DMS153 (cell line): Measurements from ENCODE around the gene TAB3.
"Not testable (repeated sequence)": the region's sequence is repeated elsewhere in the genome, so short reads cannot be mapped to it uniquely, and the experiment has no call there.

Experiments used
- DNase-seq: peaks from one replicate; lab custom pipeline; 2025; lab: John Stamatoyannopoulos, UW

TAB3 gene

DNA sequence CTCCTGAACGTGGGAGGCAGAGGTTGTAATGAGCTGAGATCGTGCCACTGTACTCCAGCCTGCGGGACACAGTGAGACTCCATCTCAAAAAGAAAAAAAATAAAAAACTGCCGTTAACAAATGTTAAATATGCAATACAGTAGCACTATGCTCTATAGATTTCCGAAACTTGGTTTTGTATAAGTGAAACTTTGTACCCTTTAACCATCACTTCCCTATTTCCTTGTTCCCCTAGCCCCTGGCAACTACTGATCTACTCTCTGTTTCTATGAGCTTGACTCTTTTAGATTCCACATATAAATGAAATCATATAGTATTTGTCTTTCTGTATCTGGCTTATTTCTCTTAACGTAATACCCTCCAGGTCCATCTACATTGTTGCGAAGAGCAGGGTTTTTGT lies 74.1 kb downstream of the TAB3 start:
- no peak for DNase-seq

DNA sequence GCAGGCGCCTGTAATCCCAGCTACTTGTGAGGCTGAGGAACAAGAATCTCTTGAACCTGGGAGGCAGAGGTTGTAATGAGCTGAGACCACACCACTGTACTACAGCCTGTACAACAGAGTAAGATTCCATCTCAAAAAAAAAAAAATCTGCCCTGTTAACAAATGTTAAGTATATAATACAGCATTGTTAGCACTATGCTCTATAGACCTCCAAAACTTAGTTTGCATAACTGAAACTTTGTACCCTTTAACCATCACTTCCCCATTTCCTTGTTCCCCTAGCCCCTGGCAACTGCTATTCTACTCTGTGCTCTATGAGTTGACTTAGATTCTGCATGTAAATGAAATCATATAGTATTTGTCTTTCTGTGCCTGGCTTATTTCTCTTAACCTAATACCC lies 76.7 kb downstream of the TAB3 start:
- no peak for DNase-seq

DNA sequence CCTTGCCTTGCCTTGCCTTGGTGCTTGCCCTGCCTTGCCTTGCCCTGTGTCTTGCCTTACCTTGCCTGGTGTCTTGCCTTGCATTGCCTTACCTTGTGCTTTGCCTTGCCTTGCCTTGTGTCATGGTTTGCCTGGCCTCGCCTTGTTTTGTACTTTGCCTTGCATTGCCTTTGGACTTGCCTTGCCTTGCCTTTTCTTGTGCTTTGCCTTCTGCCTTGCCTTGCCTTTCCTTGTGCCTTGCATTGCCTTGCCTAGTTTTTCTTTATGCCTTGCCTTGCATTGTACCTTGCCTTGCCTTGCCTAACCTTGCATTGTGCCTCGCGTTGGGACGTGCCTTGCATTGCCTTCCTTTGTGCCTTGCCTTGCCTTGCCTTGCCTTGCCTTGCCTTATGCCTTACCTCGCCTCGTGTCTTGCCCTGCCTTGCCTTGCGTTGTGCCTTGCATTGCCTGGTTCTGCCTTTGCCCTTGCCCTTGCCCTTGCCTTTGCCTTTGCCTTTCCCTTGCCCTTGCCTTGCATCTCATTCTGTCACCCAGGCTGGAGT lies 82.8 kb downstream of the TAB3 start:
- no peak for DNase-seq

DNA sequence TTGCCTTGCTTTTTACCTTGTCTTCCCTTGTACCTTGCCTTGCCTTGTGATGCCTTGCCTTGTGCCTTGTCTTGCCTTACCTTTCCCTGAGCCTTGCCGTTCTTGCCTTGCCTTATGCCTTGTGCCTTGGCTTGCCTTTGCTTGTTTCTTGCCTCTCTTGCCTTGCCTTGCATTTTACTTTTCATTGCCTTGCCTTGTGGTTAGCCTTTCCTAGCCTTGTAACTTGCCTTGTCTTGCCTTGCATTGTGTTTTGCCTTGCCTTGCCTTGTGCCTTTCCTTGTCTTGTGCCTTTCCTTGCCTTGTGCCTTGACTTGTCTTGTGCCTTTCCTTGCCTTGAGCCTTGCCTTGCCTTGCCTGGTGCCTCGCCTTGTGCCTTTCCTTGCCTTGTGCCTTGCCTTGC lies 84.6 kb downstream of the TAB3 start:
- DNase-seq: no peak

DNA sequence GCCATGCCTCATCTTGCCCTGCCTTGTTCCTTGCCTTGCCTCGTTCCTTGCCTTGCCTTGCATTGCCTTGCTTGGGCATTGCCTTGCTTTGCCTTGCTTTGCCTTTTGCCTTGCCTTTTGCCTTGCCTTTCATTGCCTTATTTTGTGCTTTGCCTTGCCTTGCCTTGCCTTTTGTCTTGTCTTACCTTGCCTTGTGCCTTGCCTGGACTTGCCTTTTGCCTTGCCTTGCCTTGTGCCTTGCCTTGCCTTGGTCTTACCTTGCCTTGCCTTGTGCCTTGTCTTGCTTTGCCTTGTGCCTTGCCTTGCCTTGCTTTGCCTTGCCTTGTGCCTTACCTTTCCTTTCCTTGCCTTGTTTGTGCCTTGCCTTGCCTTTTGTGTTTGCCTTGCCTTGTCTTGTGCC lies 88.2 kb downstream of the TAB3 start:
- no peak for DNase-seq

DNA sequence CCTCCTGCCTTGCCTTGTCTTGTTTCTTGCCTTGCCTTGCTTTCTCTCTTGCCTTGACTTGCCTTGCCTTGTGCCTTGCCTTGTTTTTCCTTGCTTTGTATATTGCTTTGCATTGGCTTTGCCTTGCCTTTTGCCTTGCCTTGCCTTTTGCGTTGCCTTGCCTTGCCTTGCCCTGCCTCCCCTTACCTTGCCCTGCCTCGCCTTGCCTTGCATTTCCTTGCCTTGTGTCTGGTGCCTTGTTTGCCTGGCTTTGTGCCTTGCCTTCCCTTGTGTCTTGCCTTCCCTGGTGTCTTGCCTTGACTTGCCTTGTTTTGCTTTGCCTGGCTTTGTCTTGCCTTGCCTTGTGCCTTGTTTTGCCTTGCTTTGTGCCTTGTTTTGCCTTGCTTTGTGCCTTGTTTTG lies 89.7 kb downstream of the TAB3 start:
- DNase-seq: no peak

DNA sequence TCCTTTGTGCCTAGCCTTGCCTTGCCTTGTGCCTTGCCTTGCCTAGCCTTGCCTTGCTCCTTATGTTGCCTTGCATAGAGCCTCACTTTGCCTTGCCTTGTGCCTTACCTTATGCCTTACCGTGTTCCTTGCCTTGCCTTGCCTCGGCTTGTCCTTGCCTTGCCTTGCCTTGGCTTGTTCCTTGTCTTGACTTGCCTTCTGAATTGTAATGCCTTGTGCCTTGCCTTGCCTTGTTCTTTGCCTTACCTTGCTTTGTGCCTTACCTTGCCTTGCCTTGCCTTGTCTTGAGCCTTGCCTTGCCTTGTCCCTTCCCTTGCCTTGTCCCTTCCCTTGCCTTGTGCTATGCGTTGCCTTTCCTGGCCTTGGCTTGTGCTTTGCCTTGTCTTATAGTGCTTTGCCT lies 90.2 kb downstream of the TAB3 start:
- DNase-seq: no peak

DNA sequence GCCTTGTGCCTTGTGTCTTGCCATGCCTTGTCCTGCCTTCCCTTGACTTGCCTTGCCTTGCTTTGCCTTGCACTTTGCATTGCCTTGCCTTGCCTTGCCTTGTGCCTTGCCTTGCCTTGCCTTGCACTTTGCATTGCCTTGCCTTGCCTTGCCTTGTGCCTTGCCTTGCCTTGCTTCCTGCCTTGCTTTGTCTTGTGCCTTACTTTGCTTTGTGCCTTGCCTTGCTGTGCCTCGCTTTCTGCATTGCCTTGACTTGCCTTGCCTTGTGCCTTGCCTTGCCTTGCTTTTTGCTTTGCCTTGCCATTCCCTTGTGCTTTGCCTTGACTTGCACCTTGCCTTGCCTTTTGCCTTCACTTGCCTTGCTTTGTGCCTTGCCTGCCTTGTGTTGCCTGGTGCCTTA lies 91.8 kb downstream of the TAB3 start:
- DNase-seq: not testable (repeated sequence)

DNA sequence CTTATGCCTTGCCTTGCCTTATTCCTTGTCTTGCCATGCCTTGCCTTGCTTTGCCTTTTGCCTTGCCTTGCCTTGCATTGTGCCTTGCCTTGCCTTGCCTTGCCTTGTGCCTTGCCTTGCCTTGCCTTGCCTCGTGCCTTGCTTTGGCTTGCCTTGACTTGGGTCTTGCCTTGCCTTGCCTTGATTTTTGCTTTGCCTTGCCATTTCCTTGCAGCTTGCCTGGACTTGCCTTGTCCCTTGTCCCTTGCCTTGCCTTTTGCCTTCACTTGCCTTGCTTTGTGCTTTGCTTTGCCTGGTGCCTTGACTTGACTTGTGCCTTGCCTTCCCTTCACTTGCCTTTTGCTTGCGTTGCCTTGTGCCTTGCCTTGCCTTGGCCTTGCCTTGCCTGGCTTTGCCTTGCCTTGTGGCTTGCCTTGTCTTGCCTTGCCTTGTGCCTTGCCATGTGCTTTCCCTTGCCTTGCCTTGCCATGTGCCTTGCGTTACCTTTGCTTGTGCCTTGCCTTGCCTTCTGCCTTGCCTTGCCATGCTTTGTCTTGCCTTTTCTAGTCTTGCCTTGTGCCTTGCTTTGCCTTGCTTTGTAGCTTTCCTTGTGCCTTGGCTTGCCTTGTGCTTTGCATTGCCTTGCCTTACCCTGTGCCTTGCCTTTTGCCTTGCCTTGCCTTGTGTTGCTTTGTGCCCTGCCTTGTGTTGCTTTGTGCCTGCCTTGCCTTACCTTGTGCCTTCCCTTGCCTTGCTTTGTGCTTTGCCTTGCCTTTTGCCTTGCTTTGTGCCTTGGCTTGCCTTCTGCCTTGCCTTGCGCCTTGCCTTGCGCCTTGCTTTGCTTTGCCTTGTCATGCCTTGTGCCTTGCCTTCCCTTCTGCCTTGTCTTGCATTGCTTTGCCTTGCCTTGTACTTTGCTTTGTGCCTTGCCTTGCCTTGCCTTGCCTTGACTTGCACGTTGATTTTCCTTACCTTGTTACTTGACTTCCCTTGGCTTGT lies 92.8 kb downstream of the TAB3 start:
- no peak for DNase-seq

DNA sequence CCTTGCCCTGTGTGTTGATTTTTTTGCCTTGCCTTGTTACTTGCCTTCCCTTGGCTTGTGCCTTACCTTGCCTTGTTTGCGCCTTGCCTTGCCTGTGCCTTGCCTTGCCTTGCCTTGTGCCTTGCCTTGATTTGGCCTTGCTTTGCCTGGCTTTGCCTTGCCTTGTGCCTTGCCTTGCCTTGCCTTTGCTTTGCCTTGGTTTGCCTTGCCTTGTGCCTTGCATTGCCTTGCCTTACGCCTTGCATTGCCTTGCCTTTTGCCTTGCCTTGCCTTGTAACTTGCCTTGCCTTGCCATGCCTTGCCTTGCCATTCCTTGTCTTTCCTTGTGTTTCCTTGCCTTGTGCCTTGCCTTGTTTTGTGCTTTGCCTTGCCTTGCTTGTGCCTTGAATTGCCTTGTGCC lies 94.6 kb downstream of the TAB3 start:
- DNase-seq: no peak

DNA sequence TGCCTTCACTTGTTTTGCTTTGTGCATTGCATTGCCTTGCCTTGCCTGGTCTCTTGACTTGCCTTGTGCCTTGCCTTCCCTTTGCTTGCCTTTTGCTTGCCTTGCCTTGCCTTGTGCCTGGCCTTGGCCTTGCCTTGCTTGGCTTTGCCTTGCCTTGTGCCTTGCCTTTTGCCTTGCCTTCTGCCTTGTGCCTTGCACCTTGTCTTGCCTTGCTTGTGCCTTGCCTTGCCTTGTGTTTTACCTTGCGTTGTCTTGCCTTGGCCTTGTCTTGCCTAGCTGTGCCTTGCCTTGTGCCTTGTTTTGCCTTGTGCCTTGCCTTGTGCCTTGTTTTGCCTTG lies 95.3 kb downstream of the TAB3 start:
- no peak for DNase-seq

DNA sequence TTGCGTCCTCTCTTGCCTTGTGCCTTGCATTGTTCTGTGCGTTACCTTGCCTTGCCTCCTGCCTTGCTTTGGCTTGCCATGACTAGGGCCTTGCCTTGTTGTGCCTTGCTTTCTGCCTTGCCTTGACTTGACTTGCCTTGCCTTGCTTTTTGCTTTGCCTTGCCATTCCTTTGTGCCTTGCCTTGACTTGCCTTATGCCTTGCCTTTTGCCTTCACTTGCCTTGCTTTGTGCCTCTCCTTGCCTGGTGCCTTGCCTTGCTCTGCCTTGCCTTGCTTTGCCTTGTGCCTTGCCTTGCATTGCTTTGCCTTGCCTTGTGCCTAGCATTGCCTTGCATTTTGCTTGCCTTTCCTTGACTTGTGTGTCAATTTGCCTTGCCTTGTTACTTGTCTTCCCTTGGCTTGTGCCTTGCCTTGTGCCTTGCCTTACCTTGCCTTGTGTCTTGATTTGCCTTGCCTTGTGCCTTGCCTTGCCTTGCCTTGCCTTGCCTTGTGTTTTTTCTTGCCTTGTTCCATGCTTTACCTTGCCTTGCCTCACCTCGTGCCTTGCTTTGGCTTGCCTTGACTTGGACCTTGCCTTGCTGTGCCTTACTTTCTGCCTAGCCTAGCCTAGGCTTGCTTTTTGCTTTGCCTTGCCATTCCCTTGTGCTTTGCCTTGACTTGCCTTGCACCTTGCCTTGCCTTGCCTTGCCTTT lies 95.8 kb downstream of the TAB3 start:
- DNase-seq: no peak

DNA sequence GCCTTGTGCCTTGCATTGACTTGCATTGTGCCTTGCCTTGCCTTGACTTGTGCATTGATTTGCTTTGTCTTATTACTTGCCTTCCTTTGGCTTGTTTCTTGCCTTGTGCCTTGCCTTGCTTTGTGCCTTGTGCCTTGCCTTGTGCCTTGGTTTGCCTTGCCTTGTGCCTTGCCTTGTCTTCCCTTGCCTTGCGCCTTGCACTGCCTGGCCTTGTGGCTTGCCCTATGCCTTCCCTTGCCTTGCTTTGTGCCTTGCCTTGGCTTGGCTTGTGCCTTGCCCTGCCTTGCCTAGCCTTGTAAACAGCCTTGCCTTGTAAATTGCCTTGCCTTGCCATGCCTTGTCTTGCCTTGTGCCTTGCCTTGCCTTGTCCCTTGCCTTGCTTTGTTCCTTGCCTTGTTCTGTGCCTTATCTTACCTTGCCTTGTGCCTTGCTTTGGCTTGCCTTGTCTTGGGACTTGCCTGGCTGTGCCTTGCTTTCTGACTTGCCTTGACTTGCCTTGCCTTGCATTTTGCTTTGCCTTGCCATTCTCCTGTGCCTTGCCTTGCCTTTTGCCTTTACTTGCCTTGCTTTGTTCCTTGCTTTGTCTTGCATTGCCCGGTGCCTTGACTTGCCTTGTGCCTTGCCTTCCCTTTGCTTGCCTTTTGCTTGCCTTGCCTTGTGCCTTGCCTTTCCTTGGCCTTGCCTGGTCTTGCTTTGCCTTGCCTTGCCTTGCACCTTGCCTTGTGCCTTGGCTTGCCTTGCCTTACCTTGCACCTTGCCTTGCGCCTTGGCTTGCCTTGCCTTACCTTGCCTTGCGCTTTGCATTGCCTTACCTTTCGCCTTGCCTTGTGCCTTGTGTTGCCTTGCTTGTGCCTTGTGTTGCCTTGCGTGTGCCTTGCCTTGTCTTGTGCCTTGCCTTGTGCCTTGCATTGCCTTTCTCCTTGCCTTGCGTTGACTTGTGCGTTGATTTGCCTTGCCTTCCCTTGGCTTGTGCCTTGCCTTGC lies 97.5 kb downstream of the TAB3 start:
- DNase-seq: no peak

DNA sequence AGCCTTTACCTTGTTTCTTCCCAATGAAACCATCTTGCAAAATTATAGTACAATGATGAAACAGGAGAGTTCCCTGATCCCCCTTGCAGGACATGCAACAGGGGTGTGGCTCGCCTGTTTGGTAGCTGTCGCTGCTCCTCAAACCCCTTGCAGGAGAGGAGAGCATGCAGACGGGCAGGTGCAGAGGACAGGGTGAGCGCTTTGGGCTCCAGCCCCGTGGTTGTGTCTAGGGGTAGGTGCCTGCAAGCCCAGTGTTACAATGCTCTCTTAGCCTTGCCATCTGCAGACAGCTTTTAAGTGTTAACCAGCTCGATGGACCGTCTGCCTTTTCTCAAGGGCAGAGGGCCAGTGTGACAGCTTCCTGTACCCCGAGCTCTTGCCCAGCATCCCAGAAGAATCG lies 102.0 kb downstream of the TAB3 start:
- DNase-seq: no peak

DNA sequence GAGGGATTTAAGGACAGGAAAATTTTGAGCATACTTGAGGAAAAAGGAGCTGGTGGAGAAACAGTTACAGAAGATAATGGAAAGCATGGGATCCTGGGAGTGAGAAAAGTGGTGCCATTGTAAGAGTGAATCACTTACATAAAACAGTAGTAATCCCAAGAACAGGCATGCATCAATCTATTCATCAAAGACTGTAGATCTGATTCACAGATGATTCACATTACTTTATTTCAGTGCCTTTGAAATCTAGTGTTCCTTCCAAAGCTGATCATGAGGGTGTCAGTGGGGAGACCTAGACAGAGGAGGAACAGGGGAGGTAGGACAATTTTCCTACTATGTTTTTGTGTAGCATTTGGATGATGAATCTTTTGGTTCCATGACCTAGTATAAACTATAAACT lies 102.7 kb downstream of the TAB3 start:
- no peak for DNase-seq

DNA sequence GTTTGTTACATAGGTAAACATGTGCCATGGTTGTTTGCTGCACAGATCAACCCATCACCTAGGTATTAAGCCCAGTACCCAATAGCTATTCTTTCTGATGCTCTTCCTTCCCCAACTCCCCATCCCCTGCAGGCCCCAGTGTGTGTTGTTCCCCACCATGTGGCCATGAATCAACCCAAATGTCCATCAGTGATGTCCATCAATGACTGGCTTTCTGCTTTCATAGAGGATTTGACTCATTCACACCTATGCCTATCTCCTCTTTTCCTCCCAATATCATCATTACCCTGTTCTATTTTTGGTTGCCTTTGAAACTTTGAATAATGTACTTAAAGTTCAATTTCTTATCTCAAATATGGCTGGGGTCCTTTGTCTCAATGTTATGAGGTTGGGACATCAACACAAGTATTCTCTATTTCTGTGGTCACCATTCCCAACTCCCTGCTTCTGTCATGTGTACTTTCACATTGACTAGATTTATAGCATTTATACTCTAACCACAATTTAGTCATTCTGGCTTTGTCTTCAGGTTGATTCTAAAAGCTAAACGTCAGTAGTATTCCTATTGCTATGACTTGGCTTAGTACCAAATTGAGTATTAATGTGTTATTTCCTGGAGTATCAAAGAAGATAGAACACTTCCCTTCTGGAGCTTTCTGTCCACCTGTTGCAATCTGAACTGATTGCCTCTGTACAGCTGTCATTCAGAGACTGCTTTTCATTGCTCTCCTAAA lies 107.2 kb downstream of the TAB3 start:
- no peak for DNase-seq

DNA sequence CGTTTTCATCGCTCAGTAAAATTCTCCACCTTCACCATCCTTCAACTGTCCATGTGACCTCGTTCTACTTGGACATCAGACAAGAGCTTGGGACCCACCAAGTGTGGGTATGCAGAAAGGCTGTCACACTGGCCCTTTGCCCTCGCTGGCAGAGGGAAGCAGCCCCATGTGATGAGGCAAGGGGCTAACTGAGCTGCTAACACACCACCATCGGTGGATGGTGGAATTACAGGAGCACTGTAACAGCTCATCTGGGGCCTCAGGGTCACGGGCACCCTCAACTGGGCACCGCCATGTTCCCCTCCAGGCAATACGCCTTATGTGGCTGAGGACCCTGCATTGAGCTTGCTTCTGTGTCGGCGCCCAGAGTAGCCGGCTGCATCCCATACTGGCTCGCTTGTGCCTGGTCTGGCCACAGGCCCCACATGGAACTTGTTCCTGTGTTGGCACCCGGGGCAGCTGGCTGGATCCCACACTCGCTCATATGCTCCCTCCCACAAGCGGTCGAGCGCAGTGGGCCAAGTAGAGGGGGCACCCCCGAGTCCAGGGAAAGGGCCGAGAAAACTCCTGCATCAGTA lies 109.5 kb downstream of the TAB3 start:
- no peak for DNase-seq

DNA sequence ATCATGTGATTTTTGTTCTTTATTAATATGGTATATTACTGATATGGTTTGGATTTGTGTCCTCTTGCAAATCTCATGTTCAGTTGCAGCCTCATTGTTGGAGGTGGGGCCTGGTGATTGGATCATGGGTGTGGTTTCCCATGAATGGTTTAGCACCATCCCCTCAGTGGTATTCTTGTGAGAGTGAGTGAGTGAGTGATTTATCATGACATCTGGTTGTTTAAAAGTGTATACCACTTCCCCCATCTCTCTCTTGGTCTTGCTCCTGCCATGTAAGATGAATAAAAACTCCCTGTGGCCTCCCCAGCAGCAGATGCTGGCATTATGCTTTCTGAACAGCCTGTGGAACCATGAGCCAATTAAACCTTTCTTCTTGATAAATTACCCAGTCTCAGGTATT lies 111.5 kb downstream of the TAB3 start:
- no peak for DNase-seq
